ENCODE data around the gene NDUFAF8.

GRCh38 chr17:81218459-81218858 is 20.7 kb upstream of the NDUFAF8 start:
- no peak for TF ChIP-seq EP300 (IDR thresholded peaks at IDR 0.05)
- no peak for TF ChIP-seq CTCF (IDR thresholded peaks at IDR 0.05)
- no peak for TF ChIP-seq POLR2AphosphoS5 (IDR thresholded peaks at IDR 0.05)
